ENCODE data around the gene YRDC.

The YRDC gene

GRCh38 chr1:37764888-37765441 is 43.0 kb downstream of the YRDC start, which contains the start of gene EPHA10:
Gene EPHA10, minus strand, starts transcription at chr1:37765120. Its CDS starts 54 bp downstream, at chr1:37765066.
- H3K4me3 ChIP-seq (ENCODE audit: severe bottlenecking), result no peak within 1 kb of the TSS
- peaks cover 86% of the 10 kb centered on the region for H3K27me3 ChIP-seq (ENCODE audit: insufficient read depth, poor library complexity, severe bottlenecking)
- ATAC-seq (ENCODE audit: low read depth) (no peak), DNase-seq (ENCODE audit: low spot score) (no peak)
- H3K9me3 ChIP-seq (ENCODE audit: severe bottlenecking), result no peaks in the 10 kb centered on the region
- no peak within 1 kb of the TSS for H3K27ac ChIP-seq (ENCODE audit: poor library complexity, severe bottlenecking)
- H3K36me3 ChIP-seq (ENCODE audit: low read depth), result no peaks in the 10 kb centered on the region
- TF ChIP-seq CTCF (IDR thresholded peaks at IDR 0.05; ENCODE audit: poor library complexity, severe bottlenecking), result no peak
- no peaks in the 10 kb centered on the region for H3K4me1 ChIP-seq (ENCODE audit: insufficient read depth, poor library complexity, severe bottlenecking)

GRCh38 chr1:37764414-37764825 is 43.6 kb downstream of the YRDC start:
- Histone ChIP-seq H3K27me3 (ENCODE audit: insufficient read depth, poor library complexity, severe bottlenecking) (peaks cover 82% of the 10 kb centered on the region), H3K36me3 (ENCODE audit: low read depth) (no peaks in the 10 kb centered on the region), H3K4me1 (ENCODE audit: insufficient read depth, poor library complexity, severe bottlenecking) (no peaks in the 10 kb centered on the region), H3K4me3 (ENCODE audit: severe bottlenecking) (no peak overlapping the region), H3K9me3 (ENCODE audit: severe bottlenecking) (no peaks in the 10 kb centered on the region), H3K27ac (ENCODE audit: poor library complexity, severe bottlenecking) (no peak overlapping the region)
- TF ChIP-seq CTCF (IDR thresholded peaks at IDR 0.05; ENCODE audit: poor library complexity, severe bottlenecking), result no peak
- DNase-seq (ENCODE audit: low spot score) (no peak), ATAC-seq (ENCODE audit: low read depth) (peak; percentile 69)

GRCh38 chr1:37763791-37764413 is 44.1 kb downstream of the YRDC start:
- Histone ChIP-seq H3K36me3 (ENCODE audit: low read depth) (no peaks in the 10 kb centered on the region), H3K4me3 (ENCODE audit: severe bottlenecking) (no peak overlapping the region), H3K27ac (ENCODE audit: poor library complexity, severe bottlenecking) (no peak overlapping the region), H3K27me3 (ENCODE audit: insufficient read depth, poor library complexity, severe bottlenecking) (peaks cover 82% of the 10 kb centered on the region), H3K4me1 (ENCODE audit: insufficient read depth, poor library complexity, severe bottlenecking) (no peaks in the 10 kb centered on the region), H3K9me3 (ENCODE audit: severe bottlenecking) (no peaks in the 10 kb centered on the region)
- TF ChIP-seq CTCF (IDR thresholded peaks at IDR 0.05; ENCODE audit: poor library complexity, severe bottlenecking), result no peak
- no peak for DNase-seq (ENCODE audit: low spot score)
- ATAC-seq (ENCODE audit: low read depth), result no peak

- no peak for TF ChIP-seq CTCF (IDR thresholded peaks at IDR 0.05; ENCODE audit: poor library complexity, severe bottlenecking)
- no peak overlapping the region for H3K27ac ChIP-seq (ENCODE audit: poor library complexity, severe bottlenecking)
- ATAC-seq (ENCODE audit: low read depth) (no peak), DNase-seq (ENCODE audit: low spot score) (no peak)
- H3K36me3 ChIP-seq (ENCODE audit: low read depth), result no peaks in the 10 kb centered on the region
- no peaks in the 10 kb centered on the region for H3K9me3 ChIP-seq (ENCODE audit: severe bottlenecking)
- H3K4me3 ChIP-seq (ENCODE audit: severe bottlenecking), result no peak overlapping the region
- no peaks in the 10 kb centered on the region for H3K4me1 ChIP-seq (ENCODE audit: insufficient read depth, poor library complexity, severe bottlenecking)
- H3K27me3 ChIP-seq (ENCODE audit: insufficient read depth, poor library complexity, severe bottlenecking), result peaks cover 74% of the 10 kb centered on the region
Measured at GRCh38 chr1:37762516-37762915, 45.5 kb downstream of the YRDC start.
